ENCODE measurements around the gene MRAS. TPM values are rescaled to one million over a fixed set of nuclear protein-coding genes. Genes with fewer than 3 reads are reported as not detected.

The MRAS gene
- total and polyA plus RNA-seq, 2 of the 8 experiments (the other 6 are each of a cell fraction or from before 2014, with no cell fraction given): 10.6 to 16.2 TPM

GRCh38 chr3:138394156-138394555 lies 45.8 kb downstream of the MRAS start:
- no peak for FAIRE-seq
- Histone ChIP-seq H3K14ac (ENCODE audit: insufficient read length) (no peak overlapping the region), H2BK12ac (ENCODE audit: low read depth, low read length) (no peak overlapping the region), H2BK20ac (ENCODE audit: low read length) (no peak overlapping the region), H3K4ac (replicated peaks; ENCODE audit: insufficient read length, low read depth, low read length) (no peak overlapping the region), H4K20me1 (replicated peaks in 1 of 2; ENCODE audit: control insufficient read depth in 1 of 2, insufficient read depth in 2 of 2, low read length in 2 of 2) (no peaks in the 10 kb centered on the region), H3K56ac (replicated peaks; ENCODE audit: insufficient read length, low read depth, low read length) (no peak overlapping the region), H2BK120ac (replicated peaks; ENCODE audit: low read depth, low read length) (no peak overlapping the region), H3K27me3 (replicated peaks in 1 of 4; ENCODE audit: control insufficient read depth in 3 of 4, extremely low read depth in 1 of 4, insufficient read depth in 3 of 4, low read length in 3 of 4) (no peaks in the 10 kb centered on the region), H3K23ac (ENCODE audit: insufficient read length) (no peak overlapping the region), H3K4me2 (ENCODE audit: insufficient read depth in 1 of 2, low read depth in 2 of 2, low read length in 2 of 2) (no peak overlapping the region), H4K5ac (ENCODE audit: insufficient read length, low read depth, low read length) (no peak overlapping the region), H3K9me3 (ENCODE audit: insufficient read depth in 2 of 2, low read depth in 1 of 2, low read length in 1 of 2) (no peaks in the 10 kb centered on the region), H2AK5ac (ENCODE audit: low read depth, low read length) (no peak overlapping the region), H3K79me1 (ENCODE audit: low read depth, low read length) (no peaks in the 10 kb centered on the region; the same call in 1 of the 2 replicates), H3K79me2 (ENCODE audit: control insufficient read depth in 1 of 2, insufficient read depth in 2 of 2, low read length in 2 of 2) (no peaks in the 10 kb centered on the region), H2BK15ac (ENCODE audit: low read length) (no peak overlapping the region), H4K8ac (ENCODE audit: extremely low read depth, insufficient read depth, low read length) (no peak overlapping the region), H2BK5ac (ENCODE audit: low read depth, low read length) (no peak overlapping the region), H3K4me3 (ENCODE audit: extremely low read depth in 1 of 4, insufficient read depth in 2 of 4, low read depth in 3 of 4, low read length in 4 of 4) (no peak overlapping the region), H3K27ac (ENCODE audit: low read depth, low read length) (no peak overlapping the region), H3K36me3 (ENCODE audit: control insufficient read depth in 2 of 4, insufficient read depth in 4 of 4, low read length in 3 of 4) (no peaks in the 10 kb centered on the region), H3K23me2 (ENCODE audit: low read depth, low read length) (no peaks in the 10 kb centered on the region), H3K4me1 (replicated peaks in 1 of 4; ENCODE audit: control insufficient read depth in 3 of 4, insufficient read depth in 4 of 4, low read length in 3 of 4) (peaks cover 0 to 9% (median 4%) of the 10 kb centered on the region in 4 experiments; a peak in 6 of 7 replicates), H2AFZ (ENCODE audit: low read length) (no peak overlapping the region), H3K9ac (replicated peaks in 1 of 4; ENCODE audit: extremely low read depth in 1 of 4, low read depth in 3 of 4, low read length in 3 of 4) (no peak overlapping the region), H4K91ac (replicated peaks; ENCODE audit: insufficient read length, low read length) (no peak overlapping the region), H3K18ac (ENCODE audit: extremely low read depth, low read length) (no peak overlapping the region)
- ChIA-PET CTCF (ENCODE audit: partially characterized antibody) (interaction anchor here (0.6 to 1.0 kb wide), 4 partner anchors 10 to 1364 kb away, joined by 3 read pairs; no protein-coding TSS in a partner anchor), POLR2A (ENCODE audit: partially characterized antibody) (interaction anchor here (1.0 kb wide), 1 partner anchor 25 kb away, joined by 3 read pairs; no protein-coding TSS in a partner anchor)
- no peak for DNase-seq (ENCODE audit: low read depth in 1 of 2, low spot score in 2 of 2)
- WGBS, 2 experiments (ENCODE audit: extremely low coverage in 1 of 2, insufficient coverage in 1 of 2, insufficient read length in 1 of 2, insufficient replicate concordance in 2 of 2, low coverage in 1 of 2, low lambda C conversion rate in 2 of 2, missing lambda C conversion rate in 1 of 2): 90% methylated on average over 4 of the region's 4 CpGs; no CpG with 5 or more reads in 1 of the 2 experiments
- TF ChIP-seq CEBPB (IDR thresholded peaks at IDR 0.05; ENCODE audit: low read depth, low read length) (no peak), NRF1 (IDR thresholded peaks at IDR 0.05; ENCODE audit: low read depth, low read length) (no peak), SP1 (IDR thresholded peaks at IDR 0.05; ENCODE audit: low read depth, low read length) (no peak)
